HG02798 (cell line): ENCODE measurements around the gene FER.
"Not testable (repeated sequence)": the region's sequence is repeated elsewhere in the genome, so short reads cannot be mapped to it uniquely, and the experiment has no call there.

ENCODE experiments used
- ATAC-seq: cut with Tn5 transposase; IDR thresholded peaks from one replicate; pipeline ENCODE4 v1.9.1; 2021; ENCODE audit warnings: mild to moderate bottlenecking; ENCODE audit not compliant: unreplicated experiment, poor library complexity

FER gene

DNA sequence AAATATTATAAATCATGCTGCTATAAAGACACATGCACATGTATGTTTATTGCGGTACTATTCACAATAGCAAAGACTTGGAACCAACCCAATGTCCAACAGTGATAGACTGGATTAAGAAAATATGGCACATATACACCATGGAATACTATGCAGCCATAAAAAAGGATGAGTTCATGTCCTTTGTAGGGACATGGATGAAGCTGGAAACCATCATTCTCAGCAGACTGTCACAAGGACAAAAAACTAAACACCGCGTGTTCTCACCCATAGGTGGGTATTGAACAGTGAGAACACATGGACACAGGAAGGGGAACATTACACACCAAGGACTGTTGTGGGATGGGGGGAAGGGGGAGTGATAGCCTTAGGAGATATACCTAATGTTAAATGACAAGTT is 118.4 kb downstream of the FER start:
- ATAC-seq = not testable (repeated sequence)

DNA sequence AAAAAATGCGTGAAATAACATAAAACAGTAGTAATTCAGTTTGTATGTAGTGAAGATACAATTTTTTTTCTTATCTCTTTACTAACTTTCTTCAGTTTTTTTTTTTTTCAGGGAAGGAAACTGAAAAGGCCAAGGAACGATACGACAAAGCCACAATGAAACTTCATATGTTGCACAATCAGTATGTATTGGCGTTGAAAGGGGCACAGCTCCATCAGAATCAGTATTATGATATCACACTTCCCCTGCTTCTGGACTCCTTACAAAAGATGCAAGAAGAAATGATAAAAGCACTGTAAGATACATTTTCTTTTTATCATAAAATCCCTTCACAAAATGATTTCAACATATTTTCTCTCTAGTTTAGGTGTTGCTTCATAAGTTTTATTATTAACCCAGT is 120.0 kb downstream of the FER start:
- ATAC-seq = no peak

DNA sequence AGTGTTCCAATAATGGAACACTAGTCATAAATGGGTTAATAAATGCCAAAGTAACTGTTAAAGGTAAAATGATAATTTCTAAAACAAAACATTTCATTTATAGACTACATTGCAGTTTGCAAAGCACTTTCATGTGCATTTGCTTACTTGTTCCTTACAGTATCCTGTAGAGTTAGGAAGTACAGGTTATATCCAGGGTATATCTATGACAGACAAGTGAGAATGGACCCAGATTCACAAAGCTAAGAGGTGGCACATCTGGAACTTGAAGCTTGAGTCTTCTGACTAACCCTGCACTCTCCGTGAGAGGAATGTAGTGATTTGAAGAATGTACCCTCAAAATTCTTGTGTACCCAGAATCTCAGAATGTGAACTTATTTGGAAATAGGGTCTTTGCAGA is 121.4 kb downstream of the FER start:
- ATAC-seq = no peak

DNA sequence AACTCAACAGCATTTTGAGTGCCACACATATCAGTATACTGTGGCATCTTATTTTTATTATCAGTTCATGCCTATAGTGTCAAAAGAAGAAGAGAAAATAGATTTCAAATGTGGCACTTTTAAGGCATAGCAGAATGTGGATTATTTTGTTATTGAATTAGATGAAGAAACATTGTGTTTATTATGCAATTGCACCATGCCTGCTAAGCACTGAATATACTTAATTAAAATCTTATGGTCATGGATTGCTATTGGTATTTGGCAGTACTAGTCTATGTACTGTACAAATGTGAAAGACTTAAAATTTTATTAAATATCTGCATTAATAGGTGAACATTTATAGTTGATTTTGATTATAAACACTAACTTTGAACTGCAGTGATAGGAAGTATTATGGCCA is 128.8 kb downstream of the FER start:
- no peak for ATAC-seq

DNA sequence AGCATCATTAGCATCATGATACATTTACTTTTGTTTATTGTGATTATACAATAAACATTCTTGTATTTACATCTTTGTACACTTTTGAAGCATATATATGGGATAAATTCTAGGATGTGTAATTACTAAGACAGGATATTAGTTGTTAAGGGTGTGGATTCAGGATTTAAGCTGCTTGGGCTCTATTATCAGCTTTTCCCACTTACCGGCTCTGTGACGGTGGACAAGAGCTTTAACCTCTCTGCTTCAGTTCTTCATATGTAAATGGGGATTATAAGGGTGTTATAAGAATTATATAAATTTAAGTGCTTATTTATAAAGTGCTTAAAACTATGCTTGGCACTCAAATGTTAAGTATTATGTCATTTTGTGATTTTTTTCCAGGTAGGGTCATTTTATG is 131.1 kb downstream of the FER start:
- no peak for ATAC-seq

DNA sequence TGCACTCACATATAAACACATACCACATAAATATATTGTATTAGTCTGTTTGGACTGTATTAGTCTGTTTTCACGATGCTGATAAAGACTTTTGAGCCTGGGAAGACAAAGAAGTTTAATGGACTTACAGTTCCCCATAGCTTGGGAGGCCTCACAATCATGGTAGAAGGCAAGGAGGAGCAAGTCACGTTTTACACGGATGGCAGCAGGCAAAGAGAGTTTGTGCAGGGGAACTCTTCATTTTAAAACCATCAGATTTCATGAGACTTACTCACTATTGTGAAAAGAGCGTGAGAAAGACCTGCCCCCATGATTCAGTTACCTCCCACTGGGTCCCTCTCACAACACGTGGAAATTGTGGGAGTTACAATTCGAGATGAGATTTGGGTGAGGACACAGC is 133.4 kb downstream of the FER start:
- ATAC-seq = no peak

DNA sequence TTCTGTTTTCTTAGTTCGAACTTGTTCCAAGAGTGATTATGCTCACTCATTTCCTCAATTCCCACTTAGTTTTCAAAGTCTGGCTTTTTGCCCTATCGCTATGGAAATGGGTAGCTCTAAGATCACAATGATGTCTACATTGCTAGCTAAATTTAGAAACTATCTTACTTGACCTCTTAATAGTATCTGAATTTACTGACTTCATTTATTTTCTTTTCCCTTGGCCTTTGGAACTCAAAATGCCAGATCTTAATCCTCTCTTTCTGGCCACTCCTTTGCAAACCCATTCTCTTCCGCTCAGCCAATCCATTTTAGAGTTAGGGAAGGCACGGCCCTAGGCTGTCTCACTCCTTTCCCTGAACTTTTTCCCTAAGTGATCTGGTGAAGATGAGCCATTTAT is 137.0 kb downstream of the FER start:
- no peak for ATAC-seq

DNA sequence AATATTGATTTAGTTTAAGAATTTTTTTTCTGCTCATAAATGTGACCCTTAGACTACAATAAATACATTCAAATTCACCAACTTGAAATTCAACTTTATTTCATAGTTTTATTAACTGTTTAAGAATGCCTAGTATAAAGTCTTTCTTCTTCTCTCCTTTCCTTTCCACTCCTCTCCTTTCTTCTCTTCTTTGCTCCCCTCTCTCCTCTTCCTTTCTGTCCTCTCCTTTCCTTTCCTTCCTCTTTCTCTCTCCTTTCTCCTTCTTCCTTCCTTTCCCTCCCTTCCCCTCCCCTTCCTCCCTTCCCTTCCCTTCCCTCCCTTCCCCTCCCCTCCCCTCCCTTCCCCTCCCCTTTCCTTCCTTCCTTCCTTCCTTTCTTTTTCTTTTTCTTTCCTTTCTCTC is 150.6 kb downstream of the FER start:
- no peak for ATAC-seq

DNA sequence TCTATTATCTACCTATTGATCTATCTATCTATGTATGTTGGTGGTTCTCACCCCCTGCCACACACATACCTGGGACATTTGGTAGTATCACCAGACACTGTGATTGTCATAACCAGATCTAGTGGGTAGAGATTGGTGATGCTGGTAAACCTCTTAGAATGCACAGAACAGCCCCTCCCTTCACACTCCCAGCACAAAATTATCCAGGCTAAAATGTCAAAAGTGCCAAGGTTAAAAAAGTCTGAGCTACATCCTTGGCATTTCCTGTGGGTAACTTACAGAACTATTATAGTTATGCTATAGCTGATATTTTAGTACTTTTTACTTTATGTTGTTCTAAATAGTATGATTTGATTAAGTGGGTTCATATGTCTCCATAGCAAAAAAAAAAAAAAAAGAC is 151.0 kb downstream of the FER start:
- ATAC-seq = no peak

DNA sequence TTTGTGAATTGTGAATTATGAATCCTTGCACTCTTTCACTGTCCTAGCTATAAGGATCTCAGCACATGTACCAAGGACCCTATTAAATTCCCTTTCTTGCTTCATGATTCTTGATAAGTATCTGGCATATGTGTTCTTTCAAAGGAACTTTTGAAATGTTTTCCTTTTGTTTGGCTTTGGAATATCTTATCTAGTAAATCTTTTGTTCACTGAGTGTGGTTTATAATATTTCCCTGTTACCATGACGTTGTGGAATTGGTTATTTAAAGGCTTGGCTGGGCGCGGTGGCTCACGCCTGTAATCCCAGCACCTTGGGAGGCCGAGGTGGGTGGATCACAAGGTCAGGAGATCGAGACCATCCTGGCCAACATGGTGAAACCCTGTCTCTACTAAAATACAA is 151.5 kb downstream of the FER start:
- ATAC-seq = not testable (repeated sequence)

DNA sequence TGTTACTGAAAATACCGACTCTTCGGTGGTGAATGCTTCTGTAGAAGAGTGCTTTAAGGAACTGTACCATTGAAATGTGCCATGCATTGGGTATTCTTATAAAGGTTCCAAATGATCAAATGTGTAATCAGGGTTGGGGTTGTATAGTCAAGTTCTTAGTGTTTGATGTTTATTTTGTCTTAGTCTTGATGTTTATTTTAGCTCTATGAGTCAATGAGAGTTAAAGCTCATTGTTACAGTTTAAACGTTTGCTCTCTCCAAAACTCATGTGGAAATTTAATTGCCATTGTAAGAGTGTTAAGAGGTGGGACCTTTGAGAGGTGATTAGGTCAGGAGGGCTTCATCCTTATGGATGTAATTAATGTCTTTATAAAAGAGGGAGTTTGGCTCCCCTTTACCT is 153.0 kb downstream of the FER start:
- no peak for ATAC-seq

DNA sequence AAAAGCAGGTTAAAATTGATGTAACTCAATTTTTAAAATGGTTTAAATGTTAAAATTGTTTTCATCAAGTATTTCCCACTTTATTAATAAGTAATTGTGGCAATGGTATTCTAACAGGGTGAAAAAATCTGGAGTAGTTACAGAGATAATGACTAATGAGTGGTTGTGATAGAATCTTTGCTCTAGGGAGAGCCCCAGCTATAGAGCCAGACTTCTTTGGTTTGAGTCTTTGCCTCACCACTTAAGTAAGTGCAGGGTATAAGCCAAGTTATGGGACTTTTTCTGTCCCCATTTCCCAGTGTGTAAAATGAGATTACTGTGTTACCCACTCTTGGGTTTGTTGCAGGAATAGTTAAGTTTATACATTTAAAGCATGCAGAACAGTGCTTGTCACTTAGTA is 158.1 kb downstream of the FER start:
- no peak for ATAC-seq

DNA sequence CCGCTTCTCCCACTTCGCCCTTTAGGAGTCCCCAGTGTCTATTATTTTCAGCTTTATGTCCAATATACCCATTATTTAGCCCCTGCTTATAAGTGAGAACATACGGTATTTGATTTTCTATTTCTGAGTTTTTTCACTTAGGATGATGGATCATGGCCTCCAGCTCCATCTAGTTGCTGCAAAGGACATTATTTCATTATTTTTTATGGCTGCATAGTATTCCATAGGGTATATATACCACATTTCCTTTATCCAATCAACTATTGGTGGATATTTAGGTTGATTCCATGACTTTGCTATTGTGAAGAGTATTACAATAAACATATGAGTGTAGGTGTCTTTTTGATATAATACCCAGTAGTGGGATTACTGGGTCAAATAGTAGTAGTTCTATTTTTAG is 162.9 kb downstream of the FER start:
- ATAC-seq = no peak

DNA sequence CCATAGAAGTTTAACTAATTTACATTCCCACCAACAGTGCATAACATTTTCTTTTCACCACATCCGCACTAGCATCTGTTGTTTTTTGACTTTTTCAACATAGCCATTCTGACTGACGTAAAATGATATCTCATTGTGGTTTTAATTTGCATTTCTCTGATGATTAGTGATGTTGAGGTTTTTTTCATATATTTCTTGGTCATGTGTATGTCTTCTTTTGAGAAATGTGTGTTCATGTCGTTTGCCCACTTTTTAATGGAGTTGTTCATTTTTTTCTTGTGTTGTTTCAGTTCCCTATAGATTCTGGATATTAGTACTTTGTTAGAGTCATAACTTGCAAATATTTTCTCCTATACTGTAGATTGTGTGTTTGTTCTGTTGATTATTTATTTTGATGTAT is 163.4 kb downstream of the FER start:
- ATAC-seq = no peak

DNA sequence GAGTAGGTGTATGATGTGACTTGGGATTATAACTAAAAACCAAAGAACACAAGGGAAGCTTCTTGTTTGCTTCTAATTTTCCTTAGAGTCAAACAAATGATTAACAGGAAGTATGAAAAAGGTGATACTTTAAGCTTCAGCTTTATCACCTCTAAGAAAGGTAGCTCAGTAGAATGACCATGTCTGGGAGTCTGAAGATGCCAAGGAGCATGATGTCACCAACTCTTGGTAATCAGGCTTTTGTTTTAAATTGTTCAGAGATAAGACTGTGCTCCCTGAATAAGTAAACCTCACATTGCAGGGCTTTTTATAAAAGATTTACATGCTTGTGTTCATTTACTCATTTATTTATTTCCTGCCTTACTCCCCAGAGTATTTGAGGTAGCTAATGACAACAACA is 169.9 kb downstream of the FER start:
- ATAC-seq = no peak

DNA sequence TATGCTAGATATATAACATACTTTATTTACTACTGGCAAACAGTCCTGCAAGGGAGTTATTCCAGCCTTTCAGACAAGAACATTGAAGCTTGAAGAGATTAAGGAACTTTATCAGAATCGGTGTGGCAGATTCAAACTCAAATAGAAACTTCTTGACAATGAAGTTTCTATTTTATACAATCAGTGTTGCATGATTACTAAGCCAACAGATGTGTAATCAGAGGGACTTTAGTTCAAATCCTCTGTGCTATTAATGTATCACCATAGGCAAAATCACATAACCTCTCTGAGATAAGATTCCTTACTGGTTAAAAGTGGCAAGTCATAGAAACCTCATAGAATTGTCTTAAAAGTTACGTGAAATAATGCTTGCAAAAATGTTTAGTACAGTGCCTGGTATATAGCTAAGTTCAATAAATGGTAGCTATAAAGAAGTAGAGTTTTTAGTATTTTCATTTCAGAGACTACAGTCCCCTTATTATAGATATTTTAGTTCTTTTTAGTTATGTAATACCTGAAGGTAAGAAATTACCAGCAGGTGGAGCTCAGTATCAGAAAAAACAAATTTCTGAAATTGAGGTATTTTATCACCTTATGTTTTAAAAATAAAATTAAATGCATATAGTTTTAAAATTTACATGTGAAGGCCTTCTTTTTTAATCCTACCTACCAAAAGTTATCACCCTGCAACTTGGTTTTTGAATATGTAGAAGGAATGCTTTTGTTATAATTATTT is 172.1 kb downstream of the FER start:
- ATAC-seq = no peak

DNA sequence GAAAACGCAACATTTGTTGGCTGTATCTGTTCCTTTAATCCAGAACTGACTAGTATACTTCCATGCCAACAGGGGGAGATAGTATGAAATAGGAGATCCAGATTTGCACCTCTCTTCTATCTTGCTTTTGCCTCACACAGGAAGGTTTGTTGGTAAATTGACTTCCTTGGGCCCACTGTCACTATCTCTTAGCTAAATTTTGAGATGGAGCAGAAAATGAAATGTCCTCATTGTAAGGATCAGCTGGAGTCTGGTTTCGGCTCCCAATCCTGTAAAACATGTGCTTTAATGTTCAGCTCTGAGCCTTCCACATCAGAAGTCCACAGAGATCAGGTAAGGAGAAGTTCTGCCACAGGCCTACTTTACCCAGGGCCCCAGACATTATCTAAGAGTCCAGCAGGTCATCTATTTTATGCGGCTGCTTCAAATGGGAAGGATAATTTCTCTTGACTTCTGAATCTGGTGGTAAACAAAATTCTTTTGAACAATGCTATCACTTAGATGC is 176.8 kb downstream of the FER start:
- ATAC-seq = peak; percentile 39

DNA sequence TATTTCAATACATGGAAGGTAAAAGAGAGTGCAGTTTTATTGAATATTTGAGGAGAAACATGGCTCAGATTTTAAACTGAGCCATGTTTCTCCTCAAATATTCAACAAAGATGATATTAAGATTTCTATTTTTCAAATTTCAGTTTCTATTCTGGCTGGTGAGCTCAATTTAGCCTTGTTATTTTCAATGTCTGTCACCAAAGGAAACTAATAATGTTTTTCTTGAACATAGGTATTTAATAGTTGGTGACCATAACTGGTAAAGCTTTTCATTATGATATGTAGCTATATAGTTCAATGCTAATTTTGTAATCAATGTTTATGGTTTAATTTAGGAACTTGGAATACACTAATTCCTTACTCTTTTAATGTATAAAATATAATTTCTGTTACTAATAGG is 177.4 kb downstream of the FER start:
- peak; percentile 46 for ATAC-seq

DNA sequence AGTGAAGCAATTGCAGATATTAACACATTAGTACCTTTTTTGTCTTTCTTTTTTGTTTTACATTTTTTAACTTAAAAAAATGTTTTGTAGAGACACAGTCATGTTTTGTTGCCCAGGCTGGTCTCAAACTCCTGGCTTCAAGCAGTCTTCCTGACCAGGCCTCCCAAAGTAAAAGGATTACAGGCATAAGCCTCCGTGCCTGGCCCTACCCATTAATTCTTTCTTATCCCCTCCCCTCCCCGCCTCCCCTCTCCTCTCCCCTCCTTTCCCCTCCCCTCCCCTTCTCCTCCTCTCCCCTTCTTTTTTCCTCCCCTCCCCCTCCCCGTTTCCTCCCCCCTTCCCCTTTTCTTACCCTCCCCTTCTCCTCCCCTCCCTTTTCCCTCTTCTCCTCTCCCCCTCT is 182.4 kb downstream of the FER start:
- ATAC-seq = no peak

DNA sequence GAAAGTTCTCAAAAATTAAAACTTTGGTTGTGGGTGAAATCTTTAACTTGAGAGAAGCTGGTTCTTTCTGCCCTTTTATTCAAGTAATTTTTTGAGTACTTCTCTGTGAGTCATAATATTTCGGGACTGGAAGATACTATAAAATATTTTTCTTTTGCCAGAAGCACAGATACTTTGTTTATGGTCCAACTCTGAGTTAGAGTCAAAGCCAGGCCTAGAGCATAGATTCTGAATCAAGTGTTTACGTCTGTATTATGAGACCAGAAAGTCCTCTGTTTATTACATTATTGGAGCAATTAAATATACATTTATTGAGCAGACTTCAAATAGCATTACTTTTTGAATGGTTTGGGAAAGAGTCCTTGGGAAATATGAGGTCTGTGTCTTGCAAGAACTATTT is 187.9 kb downstream of the FER start:
- no peak for ATAC-seq

DNA sequence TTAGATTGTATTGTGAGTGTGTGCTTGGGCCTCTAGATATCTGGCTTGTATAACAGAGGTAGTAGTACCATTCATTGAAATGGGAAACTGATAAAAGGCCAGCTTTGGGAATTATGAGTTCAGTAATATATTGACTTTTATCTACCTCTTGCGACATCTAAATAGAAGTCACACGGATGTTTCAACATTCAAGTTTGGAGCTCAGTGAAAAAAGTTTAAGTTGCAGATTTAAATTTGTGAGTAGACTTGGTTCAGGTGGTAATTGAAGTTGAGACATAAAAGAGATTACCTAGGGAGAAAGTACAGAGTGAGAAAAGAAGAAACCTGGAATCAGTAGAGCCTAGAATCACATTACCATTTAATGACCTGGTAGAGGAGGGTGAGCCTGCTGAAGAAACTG is 189.5 kb downstream of the FER start:
- ATAC-seq = no peak

DNA sequence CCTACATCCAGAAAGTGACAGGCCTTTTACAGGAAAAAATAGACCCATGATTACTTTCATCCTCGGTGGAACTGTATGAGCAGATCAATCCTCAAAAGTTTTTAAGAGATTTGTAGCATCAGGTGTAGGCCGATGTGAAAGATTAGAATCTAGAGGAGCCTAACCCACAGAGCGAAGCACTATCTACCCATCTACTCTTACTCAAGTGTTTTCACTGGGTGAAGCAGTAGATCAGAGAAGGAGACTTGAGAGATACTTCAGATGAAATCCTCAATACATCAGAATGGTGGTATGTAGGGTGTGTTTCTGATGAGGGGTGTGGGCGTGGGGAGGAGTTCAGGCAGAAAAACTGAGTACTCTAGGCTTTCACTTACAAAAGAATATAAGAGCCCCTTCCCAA is 192.8 kb downstream of the FER start:
- no peak for ATAC-seq

DNA sequence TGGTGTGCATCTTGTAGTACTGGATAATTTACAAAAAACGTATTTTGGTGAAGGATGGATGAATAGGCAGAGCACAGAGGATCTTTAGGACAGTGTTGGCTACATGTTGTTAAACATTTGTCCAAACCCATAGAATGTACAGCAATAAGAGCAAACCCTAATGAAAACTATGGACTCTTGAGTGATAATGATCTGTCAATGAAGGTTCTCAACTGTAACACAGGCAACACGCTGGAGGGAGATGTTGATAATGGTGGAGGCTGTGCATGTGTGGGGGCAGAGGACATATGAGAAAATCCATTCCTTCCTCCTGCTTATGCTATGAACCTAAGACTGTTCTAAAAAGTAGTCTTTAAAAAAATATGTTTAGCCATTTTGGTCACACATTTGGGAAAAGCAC is 194.0 kb downstream of the FER start:
- no peak for ATAC-seq
